NCI-H2171 (cell line): ENCODE results near the gene CISH.

ENCODE experiments used
- DNase-seq: peaks from one replicate; lab custom pipeline; 2025; lab: John Stamatoyannopoulos, UW

Gene CISH, protein sequence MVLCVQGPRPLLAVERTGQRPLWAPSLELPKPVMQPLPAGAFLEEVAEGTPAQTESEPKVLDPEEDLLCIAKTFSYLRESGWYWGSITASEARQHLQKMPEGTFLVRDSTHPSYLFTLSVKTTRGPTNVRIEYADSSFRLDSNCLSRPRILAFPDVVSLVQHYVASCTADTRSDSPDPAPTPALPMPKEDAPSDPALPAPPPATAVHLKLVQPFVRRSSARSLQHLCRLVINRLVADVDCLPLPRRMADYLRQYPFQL

DNA sequence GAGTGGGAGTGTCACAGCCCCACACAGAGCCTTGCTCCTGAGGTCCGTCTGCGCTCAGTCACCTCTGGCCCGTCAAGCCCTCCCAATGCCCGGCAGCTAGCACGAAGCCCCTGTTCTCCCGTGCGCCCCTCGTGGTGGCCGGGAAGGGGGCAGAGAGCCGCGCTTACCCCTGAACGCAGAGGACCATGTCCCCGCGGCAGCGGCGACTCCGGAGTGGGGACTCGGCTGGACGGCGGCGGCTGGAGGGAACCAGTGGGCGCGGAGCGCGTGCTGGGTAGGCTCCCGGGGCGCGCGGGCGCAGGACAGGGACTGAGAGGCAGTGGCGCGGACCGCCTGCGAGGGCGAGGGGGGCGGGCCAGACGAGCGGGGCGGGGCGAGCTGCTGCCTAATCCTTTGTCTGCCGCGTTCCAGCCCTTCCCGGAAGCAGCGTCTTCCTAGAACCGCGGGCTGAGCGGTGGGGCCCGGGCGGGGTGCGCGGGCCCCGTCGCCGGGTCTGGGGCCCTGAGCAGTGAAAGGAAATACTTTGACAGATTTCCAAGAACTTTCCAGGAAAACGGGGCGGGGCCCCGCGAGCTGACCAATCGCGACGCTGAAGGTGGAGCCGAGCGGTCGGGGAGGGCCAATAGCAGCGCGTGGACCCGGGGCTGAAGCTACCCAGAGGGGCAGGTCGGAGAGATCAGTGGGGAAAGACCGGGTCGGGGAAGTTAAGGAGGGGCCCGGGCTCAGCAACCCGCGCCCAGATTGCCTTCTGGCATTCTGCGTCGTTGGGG lies at the start of gene CISH:
TSS of gene CISH (minus strand) at position 311 of the 770 bp plus-strand sequence. CDS start at position 187, 124 bp downstream.
- peak; percentile 90 for DNase-seq

DNA sequence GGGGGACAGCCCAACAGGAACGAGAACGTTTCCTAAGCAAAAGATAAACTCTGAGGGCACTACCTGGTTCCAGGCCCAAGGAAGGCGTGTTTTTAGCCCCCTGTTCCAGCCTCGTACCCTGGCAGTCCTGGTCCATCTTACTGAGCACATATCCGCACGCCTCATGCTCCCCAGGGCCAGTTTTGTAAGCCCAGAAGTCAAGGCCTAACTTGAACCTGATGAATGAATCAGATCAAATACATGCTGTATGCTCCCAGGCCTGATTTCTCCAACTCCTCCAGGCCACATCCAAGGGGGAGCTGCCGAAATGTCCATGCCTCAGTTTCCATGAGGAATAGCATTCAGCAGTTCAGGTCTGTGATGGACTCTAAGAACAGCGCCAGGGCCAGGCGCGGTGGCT lies 48.8 kb upstream of the CISH start:
- no peak for DNase-seq

DNA sequence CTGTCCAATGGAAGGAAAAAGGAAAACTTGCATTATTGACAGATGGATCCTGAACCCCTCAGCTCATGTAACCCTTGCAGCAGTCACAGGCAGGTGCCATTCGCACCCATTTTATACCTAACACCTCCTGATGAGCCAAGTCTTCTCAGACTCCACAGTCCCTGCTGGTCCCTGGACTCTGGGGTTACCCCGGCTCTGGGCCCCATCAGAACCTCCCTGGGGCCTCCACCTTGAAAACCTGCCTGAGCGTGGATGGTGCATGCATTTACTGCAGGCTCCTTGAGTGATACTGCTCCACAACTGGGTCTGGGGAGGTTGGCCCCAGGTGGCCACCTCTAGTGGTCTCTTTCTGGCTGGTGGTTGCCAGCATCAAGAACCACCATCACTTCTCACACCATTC lies 47.3 kb upstream of the CISH start:
- DNase-seq: no peak

DNA sequence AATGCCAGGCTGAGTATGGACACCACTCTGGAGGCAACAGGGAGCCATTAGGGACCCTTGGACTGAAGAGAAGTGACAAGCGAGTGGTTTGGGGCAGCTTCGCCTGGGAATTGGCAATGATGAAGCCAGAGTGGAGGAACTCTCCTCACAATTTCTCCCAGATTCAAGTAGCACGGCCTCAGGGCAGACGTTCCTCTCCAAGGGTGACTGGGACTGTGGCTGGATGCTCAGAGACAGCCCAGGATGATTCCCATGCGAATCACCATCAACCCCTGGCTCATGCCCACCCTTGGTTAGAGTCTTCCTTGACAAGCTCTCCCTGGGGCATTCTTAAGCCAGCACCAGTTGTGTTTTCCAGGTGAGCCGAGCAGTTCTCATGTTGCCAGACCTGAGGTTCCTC lies 46.8 kb upstream of the CISH start:
- no peak for DNase-seq

DNA sequence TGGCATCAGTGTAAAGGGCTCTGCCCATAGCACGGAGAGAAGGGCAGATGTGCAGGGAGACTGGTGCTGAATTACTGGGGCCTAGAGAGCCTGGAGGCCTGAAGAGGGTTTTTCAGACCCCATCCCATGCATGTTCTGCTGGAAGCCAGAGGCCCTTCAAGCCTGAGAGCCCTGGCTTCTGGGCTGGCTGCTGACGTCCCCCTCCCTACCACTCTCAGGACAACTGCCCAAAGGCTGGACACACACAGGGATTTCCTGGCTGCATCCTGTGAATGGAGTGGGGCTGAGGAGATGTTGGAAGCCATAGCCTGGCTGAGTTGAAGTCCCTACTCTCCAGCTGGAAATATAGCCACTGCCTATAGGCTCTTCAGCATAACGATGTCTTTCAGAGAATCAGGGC lies 46.2 kb upstream of the CISH start:
- no peak for DNase-seq

DNA sequence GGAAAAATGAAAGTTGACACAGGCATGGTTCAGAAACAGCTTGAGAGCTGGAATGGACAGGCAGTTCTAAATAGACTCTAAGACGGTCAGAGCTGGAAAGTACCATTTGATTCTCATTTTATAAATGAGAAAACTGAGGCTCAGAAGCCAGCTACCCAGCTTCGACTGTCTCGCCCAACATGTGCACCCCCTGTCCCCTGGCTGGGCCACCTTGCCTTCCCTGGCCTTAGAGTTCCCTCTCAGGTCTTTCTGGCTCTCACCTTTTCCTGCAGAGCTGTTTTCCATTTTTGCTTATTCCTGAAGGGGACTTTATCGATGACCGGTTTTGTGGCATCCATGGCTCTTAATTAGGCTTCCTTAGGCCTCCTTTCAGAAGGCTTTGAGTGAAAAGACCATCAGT lies 45.8 kb upstream of the CISH start:
- DNase-seq: no peak

DNA sequence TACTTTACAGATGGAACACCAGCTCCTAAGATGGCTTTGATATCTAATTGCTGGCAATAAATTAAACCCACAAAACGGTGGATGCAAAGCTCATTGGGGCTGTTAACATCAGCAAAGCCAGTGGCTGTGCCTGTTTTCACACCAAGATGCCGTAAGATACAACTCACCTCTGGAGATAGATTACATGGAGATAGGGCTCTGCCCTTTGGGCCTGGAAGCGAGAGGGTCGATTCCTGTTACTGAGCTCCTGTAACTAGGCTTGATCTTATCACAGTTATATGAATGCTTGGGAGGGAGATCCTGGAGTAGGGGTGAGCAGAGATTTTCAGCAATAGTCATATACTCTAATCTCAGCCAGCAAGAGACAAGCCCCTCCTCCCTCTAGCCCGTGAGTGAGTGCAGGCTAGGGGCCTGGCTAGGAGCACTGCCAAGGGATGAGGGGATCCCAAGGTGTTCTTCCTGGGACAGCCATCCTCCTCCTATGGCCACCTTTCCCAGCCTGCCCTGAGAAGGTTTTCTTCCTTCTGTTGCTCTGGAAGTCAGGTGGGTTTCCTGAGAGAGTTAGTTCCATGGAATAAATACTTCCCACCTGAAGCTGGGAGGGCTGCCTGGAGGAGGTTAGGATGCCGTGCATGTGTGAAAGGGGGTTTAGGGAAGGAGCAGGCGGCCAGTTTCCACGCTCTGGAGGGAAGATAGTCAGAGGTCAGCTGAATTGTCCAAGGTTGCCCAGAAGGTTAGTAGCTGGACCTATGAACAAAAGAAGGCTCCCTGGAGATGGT lies 45.0 kb upstream of the CISH start:
- DNase-seq: no peak

DNA sequence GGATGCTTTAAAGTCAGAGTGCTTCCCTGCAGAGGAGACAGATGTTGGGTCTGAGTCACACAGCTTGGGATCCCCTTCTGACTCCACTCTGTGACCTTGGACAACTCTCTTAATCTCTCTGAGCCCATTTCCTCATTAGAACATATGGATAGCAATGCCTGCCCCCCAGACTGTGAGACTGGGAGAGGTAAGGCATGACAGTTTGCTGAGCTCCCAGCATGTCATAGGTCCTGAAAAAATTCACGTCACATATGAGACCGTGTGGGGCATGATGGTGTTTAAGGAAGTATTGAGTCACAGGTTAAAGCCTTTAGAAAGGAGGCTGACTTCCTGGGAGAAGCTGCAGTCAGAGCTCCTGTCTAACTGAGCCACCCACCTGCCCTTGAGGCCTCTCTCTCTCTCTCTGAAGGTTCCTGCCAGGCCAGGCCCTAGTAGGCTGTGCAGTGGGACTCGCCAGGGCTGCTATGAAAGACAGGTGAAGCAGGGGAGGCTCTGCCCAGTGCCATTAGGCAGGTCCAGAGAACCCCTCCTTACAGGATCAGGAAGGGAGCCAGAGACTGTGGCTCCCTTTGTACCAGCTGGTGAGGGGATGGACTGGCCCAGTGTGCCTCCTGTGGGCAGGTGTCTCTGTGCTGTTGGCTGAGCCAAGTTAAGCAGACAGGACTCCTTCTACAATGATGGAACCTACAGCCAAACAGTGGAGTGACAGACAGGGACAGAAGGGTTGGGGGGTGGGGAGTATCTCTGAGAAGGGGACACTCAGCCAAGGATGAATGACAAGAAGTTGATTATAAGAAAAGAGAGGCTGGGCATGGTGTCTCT lies 43.6 kb upstream of the CISH start:
- no peak for DNase-seq

DNA sequence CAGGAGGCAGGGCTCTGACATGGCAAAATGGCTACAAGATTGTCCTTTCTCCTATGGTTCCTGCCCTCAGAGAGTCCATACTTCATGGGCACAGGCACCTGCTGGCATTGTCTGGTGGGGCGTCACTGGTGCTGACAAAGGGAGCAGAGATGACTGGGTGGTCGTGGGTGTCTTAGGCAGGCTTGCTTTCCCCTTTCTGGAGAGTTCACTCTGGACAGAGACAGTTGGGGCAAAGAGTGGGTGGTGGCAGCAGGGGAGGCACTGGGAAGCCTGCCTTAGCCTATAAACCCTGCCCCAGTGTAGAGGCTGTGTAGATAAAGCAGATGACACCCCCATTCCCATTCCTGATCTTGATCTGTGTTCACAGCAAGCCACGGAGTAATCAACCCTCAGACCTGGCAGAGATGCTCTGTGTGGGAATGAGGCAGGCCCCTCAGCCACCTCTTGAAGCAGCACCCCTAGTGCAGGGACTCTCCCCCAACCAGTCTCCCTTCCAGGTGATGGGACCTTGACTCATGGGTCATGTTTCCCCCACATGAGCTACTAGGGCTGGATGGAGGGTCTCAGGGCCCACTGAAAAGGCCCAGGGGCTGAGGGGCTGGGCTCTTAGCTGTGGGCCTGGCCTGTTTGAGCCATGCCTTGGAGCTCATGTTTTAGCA lies 42.5 kb upstream of the CISH start:
- DNase-seq: no peak

DNA sequence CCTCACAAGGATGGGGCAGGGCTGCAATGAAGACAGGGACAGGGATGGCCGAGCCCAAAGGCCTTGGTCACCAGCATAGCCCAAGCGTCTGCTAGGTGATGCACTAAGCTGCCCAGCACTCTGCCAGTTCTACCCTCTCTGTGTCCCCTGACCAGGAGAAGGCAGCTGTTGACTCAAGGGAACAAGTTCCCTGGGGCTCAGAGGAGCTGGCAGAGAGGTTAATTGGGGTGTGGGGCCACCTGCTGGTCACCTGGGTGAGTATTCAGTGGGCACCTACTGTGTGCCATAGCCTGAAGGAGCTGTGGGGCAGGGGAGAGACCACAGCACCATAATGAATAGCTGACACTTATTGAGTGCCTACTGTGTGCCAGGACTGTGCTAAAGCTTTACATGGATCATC lies 41.1 kb upstream of the CISH start:
- DNase-seq: no peak

DNA sequence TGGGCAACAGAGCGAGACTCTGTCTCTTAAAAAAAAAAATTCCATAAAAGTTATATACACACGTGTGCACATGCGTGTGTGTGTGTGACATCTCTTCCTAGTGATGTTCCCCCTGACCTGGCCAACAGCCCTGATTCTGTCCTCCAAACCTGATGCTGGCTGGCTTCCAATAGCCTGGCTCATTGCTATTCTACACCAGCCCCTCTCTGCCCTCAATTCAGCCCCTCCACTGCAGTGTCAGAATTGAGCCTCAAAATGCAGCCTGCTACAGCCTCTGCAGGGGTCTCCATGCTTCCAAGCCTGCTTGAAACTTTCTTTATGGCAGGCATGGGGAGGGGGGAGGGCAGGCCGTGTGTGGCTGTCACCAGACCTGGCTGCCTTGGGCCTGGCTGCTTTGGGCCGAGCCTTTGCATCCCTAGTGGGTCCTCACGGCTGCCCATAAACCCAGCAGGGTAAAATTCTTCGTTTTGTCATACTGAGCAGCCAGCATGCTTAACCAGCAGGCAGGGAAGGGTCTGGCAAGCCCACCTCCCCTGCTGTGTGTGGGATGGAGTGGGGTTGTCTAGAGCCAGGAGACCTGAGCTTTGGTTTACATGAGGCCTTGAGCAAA lies 40.5 kb upstream of the CISH start:
- DNase-seq: no peak

DNA sequence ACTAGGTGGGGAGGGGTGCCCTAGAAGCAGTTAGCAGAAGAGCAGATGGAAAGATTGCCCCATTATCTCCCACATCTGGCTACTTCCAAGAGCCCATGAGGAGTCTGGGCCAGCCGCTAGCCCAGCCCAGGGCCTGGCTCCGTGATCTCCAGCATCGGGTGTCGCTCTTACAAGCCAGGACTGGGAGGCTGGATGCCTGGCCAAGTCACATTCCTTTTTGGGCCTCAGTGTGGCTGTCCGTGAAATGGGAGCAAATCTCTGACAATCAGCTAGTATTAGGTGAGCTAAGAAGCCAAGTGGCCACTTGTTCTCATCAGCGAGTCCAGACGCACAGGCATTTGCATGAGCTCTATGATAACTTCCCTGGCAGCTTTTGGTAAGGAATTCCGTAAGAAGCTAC lies 39.9 kb upstream of the CISH start:
- no peak for DNase-seq

DNA sequence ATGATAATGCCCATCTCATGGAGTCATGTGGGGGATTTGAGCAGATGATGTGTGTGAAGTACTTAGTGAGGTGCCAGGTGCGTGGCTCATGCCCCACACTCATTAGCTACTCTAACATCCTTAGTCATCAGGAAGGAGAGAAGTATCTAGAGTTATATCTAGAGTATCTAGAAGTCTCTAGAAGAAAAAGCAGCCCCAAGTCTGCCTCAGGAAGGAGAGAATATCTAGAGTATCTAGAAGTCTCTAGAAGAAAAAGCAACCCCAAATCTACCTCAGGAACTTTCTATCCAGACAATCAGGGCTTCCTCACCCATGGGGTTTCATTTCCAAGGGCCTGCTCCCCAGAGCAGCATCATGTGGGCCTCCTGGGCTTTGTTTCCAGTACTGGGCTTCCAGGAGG lies 38.4 kb upstream of the CISH start:
- no peak for DNase-seq

DNA sequence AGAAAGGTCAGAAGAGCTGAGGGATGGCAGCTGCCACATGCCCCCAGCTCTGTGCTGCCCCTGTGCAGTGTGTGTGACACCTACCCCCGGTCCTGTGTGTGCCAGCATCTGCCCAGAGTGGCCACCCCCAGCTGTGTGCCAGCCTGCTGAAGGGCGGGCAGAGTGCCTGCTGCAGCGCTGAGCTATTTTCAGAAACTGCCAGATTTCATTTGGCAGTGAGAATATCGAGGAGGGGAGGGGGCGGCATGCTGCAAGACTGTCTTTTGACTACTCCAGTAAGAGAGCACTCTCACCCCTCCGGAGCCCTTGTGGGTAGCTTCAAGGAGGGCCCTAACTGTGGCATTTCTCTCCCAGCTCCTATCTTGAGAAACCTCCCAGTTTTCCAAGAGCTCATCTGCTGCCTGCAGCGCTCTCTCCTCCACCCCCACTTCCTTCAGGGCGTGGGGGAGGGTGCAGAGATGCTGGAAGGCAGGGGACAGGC lies 37.9 kb upstream of the CISH start:
- DNase-seq: no peak

DNA sequence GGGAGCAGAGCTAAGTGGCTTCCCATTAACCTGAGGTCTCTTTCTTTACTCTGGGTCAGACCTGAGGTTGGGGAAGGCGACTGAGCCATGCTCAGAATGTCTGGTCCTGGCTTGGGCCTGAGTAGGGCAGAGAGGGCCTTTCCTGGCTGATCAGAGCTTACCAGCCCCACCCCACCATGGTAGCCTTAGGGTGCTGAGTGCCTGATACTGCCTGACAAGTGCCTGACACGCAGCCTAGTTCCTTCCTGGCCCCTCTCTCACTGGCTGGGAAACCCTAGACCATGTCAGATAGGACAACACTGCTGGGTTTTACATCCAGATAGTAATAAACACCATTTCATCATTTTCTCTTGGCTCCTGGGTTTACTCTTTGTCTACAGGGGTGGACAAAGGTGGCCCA lies 37.4 kb upstream of the CISH start:
- no peak for DNase-seq

DNA sequence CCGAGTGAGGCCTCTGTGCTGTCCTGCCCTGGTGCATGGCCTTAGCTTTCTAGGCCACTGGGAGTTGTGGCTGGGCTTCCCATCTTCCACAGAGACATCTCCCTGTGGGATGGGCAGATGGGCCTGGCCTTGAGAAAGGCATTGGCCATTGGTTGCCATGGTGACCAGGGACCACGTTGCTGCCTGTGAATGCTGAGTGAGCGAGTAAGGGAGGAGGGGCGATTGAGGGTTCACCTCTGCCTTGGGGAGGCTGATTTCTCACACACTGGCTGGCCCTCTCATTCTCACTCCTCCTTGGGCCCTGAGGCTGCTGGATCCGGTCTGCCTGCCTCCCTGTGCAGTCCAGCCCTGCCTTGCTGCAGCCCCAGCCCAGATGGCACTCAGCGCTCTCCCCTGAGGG lies 36.7 kb upstream of the CISH start:
- no peak for DNase-seq

DNA sequence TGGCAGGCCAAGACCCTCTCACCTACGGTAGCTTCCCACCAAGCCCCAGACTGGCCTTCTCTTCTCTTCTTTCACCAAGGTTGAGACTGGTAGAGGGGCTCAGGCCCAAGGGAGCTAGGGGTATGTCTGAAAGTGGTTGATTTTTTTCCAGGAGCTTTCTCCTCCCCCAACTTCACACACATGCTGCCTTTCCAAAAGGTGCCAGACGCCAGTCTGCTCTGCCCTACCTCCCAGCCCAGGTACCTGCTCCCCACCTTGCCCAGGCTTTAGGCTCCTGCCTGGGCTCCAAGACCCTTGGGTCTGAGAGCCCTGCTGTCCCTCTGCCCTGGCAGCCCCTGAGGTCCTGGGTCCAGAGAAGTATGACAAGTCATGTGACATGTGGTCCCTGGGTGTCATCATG lies 33.8 kb upstream of the CISH start:
- no peak for DNase-seq

DNA sequence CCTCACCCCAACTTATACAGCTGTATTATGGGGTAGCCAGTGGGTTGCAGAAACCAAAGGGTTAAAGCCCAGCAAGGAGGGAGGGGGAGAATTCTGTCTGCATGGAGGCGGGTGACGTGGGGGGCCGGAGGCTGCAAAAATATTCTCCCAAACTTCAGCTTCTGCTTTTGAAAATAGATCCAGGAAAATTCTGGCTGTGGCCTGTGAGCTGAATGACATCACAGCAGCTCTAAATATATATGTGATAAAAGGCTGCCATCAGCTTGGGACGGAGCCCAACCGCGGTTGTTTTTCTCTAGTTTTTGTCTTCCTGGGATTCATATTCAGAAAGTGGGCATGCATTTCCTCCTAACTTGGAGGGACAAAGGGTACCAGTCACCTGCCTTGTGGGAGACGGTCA lies 33.0 kb upstream of the CISH start:
- DNase-seq: no peak

DNA sequence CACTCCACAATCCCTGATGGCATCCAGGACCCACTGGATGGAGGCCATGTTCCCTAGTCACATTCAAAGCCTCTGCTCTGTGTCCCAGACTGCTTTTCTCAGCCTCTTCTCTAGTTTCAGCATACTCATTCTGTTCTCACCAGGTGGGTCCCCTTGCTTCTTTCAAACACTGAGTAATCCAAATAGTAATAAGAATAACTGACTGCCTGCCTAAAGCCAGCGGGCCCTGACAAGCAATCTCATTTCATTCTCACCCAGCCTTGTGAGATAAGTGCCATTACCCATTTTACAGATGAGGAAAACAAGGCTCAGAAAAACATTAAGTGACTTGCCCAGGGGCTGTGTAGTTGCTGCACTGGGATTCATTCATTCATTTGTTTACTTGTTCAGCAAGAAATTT lies 30.8 kb upstream of the CISH start:
- no peak for DNase-seq

DNA sequence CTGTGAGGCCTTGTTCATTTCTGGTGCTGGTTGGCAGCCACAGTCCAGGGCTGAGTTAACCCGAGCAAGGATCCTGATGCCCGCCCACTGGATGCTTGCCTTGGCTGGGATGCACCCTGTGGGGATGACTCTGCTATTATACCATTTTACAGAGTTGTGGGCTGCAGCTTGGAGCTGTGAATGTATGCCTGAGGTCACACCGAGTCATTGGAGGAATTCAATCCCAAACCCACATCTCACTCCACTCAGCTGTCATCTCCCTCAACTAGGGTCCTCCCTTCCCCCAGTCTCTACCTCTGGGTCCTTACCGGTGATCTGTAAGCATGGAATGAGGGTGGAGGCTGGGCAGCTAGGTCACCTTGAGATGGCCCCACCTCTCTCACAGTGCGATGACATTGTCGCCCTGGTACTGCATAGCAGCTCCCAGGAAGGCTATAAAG lies 27.5 kb upstream of the CISH start:
- DNase-seq: no peak

DNA sequence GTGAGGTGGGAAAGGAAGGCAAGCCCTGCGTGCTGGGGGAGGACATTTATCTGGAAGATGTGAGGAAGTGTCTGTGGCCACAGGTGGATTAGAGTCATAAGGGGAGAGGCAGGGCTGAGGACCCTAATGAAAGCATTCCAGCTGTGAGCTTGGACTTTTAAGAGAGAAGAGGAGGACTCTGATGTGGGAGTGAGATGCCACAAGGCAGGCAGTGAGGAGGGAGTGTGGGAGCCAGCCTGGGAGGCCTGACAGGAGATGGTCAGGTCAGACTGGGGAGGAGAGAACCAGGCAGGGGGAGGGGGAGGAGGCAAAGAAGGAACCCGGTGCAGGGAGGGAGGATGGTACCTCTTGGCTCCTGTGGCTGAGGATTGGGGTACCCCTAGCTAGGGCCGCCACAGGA lies 26.4 kb upstream of the CISH start:
- DNase-seq: no peak
